HG03097 (cell line): ENCODE results near the gene FNDC11.

Source experiments
- ATAC-seq: cut with Tn5 transposase; IDR thresholded peaks from one replicate; pipeline ENCODE4 v1.9.1; 2021; ENCODE audit not compliant: unreplicated experiment, low FRiP score

Gene FNDC11

DNA sequence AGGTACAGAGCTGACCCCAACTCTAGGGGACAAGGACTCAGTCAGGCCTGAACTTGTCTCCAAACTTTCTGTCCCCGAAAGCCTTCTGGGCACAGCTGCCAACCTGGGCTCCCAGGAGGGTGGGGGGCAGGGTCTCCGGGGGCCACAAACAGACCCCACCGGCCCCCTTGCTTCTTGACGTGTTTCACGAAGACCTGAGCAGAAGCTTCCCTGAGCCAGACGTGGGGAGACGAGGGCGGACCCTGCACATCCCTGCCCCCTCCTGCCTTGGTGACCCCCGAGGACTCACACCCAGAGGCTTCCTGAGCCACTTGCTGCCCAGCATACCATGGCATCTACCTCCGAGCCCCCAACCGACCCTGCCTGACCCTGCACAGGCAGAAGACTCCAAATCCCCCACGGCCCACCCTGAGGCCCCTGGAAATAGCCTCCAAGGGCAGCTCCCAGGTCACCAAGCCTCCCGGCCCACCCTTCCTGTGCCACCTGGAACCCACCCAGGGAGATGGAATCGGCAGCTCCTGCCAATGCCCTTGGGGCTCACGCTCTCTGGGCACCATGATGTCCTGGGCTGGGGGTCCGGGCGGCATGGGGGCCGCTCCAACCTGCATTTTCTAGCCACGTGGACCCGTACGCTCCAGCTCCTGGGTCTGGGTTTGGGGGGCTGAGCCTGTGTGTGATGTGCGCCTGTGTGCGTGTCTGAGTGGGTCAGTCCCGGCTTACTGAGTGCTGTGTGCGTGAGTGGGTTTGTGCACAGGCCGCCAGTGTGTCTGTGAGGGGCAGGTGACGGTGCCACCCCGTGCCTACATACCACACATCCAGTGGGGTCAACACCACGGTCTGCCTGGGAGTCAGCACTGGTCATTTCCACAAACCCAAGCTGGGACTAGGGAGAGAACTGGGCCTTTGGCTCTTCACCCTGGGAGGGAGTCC is 14.3 kb upstream of the FNDC11 start:
- ATAC-seq, result no peak

DNA sequence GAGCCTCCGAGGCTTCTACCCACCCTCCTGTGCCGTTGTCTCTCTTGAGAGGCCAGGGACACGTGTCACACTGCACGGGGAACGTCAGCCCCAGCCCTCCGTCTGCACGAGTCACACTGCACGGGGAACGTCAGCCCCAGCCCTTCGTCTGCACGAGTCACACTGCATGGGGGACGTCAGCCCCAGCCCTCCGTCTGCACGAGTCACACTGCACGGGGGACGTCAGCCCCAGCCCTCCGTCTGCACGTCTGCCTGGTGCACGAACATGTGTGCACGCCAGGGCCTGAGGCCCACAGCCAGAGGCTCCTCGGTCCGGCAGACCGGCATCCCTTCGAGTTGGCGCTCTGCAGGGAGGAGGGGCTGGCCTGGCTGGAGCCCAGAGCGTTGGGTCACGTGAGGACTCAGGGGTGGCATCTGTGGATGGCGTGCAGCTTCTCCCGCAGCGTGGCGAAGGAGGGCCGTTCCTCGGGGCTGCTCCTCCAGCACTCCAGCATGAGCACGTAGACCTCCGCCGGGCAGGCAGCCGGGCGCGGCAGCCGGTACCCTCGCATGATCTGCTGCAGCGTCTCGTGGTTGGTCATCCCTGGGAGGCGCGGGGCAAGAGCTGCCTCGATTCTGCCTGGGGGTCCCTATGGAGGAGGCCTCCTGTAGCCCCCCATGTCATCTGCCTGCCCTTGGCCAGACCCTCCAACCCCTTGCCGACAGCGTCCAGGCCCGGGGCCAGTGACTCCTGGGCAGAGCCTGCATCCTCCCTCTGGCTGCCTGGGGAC is 13.4 kb upstream of the FNDC11 start:
- ATAC-seq, result no peak

DNA sequence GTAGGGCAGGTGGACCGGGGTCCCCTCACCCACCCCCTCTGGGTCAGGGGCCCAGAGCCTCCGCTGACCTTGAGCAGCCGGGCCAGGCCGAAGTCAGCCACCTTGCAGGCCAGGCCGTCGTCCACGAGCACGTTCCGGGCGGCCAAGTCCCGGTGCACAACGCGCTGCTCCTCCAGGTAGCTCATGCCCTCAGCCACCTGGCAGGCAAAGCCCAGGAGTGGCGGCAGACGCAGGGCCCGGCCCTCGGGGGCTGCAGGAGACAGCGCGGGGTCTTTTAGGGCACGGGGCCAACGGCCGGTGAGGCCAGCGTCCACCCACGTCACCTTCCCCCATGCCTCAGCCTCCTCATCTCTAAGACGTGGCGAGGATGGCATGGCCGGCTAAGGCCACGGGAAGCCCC is 12.6 kb upstream of the FNDC11 start:
- no peak for ATAC-seq

DNA sequence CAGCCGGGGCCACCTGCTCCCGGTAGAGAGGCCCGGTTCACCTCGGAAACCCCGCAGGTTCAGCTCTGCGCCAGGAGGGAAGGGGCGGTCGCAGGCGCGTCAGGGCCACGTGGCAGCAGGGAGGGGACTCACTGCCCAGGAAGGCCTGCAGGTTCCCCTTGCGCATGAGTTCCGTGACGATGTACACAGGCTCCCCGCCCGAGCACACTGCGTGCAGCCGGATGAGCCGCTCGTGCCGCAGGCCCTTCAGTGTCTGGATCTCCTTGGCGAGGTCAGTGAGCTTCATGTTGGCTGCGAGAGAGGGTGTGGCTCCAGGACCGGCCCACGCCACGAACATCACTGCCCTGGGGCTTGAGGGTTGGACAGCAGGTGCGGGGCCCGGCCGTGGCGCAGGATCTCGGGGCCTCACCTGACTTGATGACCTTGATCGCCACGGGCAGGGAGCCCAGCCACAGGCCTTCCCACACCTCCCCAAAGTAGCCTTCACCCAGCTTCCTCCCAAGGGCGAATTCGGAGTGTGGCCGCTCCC is 11.9 kb upstream of the FNDC11 start:
- ATAC-seq, result no peak

GRCh38 chr20:63542696-63543095 is 11.3 kb upstream of the FNDC11 start:
- no peak for ATAC-seq

DNA sequence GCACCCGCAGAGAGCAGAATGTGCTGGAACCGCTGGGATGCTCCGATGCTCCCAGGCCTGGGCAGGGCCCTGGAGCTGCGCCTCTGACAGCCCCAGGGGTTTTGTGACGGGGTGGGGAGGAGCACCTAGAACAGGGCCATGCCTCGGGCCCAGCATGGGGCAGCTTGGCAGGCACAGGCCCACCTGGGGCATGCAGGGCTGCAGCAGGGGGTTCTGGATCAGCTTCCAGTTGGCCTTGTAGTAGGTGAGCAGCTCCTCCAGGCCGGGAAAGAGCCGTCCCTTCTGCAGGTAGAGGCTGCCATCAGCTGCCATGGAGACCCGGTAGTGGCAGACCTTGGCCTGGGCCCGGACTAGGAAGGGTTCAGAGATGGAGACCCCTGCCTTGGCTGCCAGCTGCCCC is 10.8 kb upstream of the FNDC11 start:
- no peak for ATAC-seq

- no peak for ATAC-seq
These were observed 10.2 kb upstream of the FNDC11 start for GRCh38 chr20:63543733-63544132.

GRCh38 chr20:63544241-63544957 is 9.6 kb upstream of the FNDC11 start:
- no peak for ATAC-seq

- no peak for ATAC-seq
These were observed 8.9 kb upstream of the FNDC11 start for GRCh38 chr20:63544958-63545516.

GRCh38 chr20:63545814-63546213 is 8.1 kb upstream of the FNDC11 start:
- no peak for ATAC-seq

DNA sequence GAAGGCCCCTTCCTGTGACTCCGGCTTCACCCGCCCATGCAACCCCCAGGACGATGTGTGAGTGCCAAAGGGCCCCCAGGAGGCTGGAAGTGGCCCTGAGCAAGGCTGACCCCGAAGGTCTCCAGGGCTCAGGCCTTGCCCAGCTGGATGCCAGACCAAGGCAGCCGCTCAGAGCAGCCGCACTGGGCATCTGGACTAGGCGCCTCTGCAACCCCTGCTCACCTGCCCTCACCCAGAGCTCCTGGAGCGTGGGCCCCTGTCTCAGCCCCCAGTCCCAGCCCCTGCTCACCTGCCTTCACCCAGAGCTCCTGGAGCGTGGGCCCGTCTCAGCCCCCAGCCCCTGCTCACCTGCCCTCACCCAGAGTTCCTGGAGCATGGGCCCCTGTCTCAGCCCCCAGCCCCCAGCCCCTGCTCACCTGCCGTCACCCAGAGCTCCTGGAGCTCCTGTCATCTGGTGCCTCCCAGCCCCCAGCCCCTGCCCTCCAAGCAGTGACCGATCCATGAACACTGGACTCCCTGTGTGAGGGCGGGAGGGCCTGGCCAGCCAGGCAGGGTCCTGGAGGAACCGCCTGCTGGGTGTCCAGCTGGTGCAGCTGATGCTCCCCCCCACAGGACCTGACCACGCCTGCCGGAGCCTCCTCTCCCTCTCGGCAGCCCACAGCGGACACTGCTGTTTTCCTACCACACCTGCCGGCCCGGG is 7.6 kb upstream of the FNDC11 start:
- ATAC-seq, result no peak

DNA sequence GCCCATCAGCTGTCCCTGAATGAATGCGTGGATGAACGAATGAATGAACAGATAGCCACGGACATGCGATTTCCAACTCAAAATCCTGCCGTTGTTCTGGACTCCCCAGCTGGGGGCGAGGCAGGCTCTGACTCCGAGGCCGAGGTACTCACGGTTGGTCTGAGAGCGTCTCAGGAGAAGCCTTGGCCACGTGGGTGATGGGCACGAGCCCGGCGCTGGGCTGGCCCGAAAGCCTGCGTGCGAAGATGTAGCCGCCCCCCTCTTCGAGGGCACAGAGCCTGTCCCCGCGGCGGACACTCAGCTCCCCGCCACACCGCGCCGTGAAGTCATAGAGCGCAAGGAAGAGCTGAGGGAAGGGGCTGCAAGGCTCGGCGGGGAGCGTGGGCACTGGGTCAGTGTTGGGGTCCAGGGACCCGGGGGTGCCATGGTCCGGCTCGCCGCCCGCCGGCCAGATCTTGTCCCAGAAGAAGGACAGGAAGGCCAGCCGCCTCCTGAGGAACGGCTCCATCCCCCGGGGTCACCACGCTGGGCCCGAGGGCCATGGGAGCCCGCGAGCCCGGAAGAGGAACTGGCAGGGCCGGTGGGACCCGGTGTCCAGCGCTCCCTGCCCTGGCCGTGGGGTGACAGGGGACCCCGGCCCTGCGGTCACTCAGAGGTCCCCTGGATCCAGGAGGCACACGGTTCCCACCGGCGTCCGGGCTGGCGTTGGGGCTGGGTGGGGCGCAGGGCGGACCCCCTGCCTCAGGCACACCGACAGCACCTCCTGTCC is 6.8 kb upstream of the FNDC11 start:
- no peak for ATAC-seq

- no peak for ATAC-seq
These were observed 6.1 kb upstream of the FNDC11 start, which contains the start of gene SRMS for GRCh38 chr20:63547725-63548480. TSS of gene SRMS (minus strand) at chr20:63547749. CDS start at chr20:63547463, 286 bp downstream.

DNA sequence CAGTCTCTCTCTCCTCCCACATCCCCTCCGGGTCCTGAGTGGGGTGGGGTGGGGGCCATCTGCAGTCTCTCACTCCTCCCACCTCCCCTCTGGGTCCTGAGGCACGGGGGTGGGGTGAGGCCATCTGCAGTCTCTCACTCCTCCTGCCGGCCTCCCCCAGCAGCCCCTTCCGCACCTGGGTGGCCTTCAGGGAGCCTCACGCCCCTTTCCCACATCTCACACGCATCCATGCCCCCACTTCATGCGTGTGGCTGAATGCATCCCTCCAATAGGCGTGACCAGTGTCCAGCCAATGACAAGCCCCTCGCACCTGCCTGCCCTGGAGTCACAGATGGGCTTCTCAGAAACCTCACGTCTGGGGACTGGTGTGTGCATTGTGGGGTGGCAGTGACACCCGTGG is 5.4 kb upstream of the FNDC11 start:
- ATAC-seq, result no peak

- ATAC-seq, result no peak
These were observed 4.9 kb upstream of the FNDC11 start for GRCh38 chr20:63549019-63549418.

DNA sequence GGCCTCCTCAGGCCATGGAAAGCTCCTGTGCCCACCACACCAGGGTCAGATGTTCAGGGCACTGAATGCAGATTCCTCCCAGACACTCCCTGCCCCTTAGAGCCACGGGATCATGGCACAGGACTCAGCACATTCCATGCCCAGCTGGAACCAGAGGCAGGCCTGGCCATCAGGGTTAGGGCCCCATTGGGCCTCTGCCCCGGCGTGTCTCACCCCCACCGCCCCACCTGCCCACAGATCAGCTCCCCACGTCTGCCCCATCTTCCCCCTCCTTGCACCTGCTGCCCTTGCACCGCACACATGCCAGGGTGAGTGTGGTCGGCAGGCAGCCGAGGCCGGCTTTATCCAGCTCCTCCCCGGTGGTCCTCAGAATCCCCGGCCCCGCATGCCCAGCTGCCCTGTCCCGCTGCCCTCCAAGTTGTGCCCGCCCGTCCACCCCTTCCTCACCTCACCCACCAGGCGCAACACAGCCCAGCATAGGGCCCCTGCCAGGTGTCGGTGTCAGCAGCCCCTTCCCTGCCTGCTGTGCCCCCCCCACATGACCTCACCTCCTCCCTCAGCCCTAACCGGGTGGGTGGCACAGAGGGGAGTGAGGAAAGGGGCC is 4.2 kb upstream of the FNDC11 start:
- ATAC-seq, result no peak

DNA sequence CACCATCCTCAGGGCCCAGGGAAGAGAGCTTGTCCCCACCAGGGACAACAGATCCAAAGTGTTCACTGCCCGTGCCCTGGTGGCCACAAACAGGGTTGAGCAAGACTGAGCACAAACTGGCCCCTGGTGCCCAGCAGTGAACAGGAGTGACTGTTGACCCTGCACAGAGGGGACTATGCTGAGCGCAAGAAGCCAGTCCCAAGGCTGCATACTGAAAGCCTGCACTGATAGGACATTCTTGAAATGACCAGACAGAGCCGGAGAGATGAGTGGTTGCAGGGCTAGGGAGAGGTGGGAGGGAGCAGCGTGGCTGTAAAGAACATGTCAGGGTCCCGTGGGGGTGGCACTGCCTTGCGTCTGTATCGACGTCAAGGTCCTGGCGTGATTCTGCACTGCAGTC is 2.9 kb upstream of the FNDC11 start:
- ATAC-seq, result no peak
